Anterior cingulate cortex (tissue), 58 donors: ENCODE data around the gene SHC1.

Source experiments
- DNase-seq, 58 donors: peaks; one replicate each; lab custom pipeline; 2025; lab: John Stamatoyannopoulos, UW

Gene SHC1

GRCh38 chr1:154970631-154971340 lies at the start of gene SHC1:
SHC1 (minus strand) TSS chr1:154970747; CDS start chr1:154970526, 221 bp downstream.
- peak; percentile 25 to 97 (median 82) for DNase-seq

- DNase-seq, result no peak
Measured at GRCh38 chr1:155019377-155020245, 49.1 kb upstream of the SHC1 start.

GRCh38 chr1:155018617-155019348 lies 48.2 kb upstream of the SHC1 start:
- DNase-seq, result no peak

GRCh38 chr1:155017946-155018316 lies 47.4 kb upstream of the SHC1 start:
- DNase-seq, result no peak

GRCh38 chr1:155017041-155017945 lies 46.7 kb upstream of the SHC1 start:
- peak in 55 of 58 donors; percentile 32 to 88 (median 77) for DNase-seq

GRCh38 chr1:155016231-155016831 lies 45.8 kb upstream of the SHC1 start:
- DNase-seq, result no peak

- no peak for DNase-seq
Measured at GRCh38 chr1:155015527-155016230, 45.1 kb upstream of the SHC1 start.

GRCh38 chr1:155014709-155015508 lies 44.4 kb upstream of the SHC1 start:
- no peak for DNase-seq

GRCh38 chr1:155013632-155014031 lies 43.1 kb upstream of the SHC1 start:
- DNase-seq, result no peak

GRCh38 chr1:155012776-155013602 lies 42.4 kb upstream of the SHC1 start:
- no peak for DNase-seq

- peak in 55 of 58 donors; percentile 29 to 92 (median 82) for DNase-seq
Measured at GRCh38 chr1:155012026-155012546, 41.5 kb upstream of the SHC1 start.

GRCh38 chr1:155011437-155012025 lies 41.0 kb upstream of the SHC1 start:
- no peak for DNase-seq

GRCh38 chr1:155011004-155011416 lies 40.5 kb upstream of the SHC1 start:
- no peak for DNase-seq

GRCh38 chr1:155010211-155010918 lies 39.8 kb upstream of the SHC1 start:
- DNase-seq, result no peak

GRCh38 chr1:155009742-155010141 lies 39.2 kb upstream of the SHC1 start:
- DNase-seq, result no peak

GRCh38 chr1:155009221-155009711 lies 38.7 kb upstream of the SHC1 start:
- DNase-seq, result no peak
